Measurements from ENCODE around the gene CTSK. TPM values are rescaled to one million over a fixed set of nuclear protein-coding genes. Genes with fewer than 3 reads are reported as not detected.

Gene CTSK
- polyA plus RNA-seq, 1 of the 3 experiments (the other 2 are of a cell fraction): 6.3 TPM

DNA sequence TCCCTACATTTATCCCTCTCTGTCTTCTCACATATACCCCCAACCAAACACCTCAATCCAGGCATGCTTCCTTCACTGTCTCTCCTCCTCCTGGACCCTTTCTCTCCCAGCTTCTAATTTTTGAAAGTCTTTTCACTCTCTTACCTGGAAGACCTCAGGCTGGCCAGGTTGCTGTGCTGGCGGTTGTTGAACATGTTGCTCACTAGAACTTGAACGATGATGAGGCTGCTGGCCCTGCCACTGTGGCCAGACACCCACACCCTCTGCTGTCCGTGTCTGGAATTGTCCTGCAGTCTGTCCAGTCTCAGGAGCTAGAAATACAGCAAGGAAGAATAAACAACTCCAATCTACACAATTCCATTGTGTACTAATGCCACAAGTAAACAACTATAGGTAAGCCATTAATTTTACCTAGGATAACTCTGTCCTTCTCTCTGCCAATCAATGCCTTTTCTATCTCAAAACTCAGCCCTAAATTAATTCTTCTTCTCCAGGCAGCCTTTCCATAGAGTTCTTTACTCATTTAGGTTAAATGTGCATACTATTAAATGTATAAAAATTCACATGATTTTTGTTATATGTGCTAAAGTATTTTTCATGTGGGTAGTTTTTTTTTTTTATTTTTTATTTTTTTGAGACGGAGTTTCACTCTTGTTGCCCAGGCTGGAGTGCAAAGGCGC is 5.1 kb upstream of the CTSK start:
- CTCF ChIA-PET: interaction anchor here (0.6 to 2.5 kb wide), 26 partner anchors 9 to 711 kb away, joined by 3 to 25 read pairs (median 4); partner anchors contain the start of genes ENSA and GOLPH3L
- DNase-seq: peak; percentile 55
- no peaks in the 10 kb centered on the region for H3F3A ChIP-seq (replicated peaks; ENCODE audit: insufficient read depth)

More for the DNA sequence above, 5.1 kb upstream of the CTSK start:
- POLR2A ChIA-PET: interaction anchor here (0.6 kb wide), 2 partner anchors 65 to 151 kb away, joined by 3 to 5 read pairs; no protein-coding TSS in a partner anchor
- no peak overlapping the region for H2AFZ ChIP-seq (ENCODE audit: low read depth)
- H3K9me2 ChIP-seq: no peaks in the 10 kb centered on the region
- TF ChIP-seq ELF1 (IDR thresholded peaks at IDR 0.05) (no peak), USF1 (IDR thresholded peaks at IDR 0.05; ENCODE audit: borderline replicate concordance, low read depth) (no peak), CHD2 (IDR thresholded peaks at IDR 0.05; ENCODE audit: low read length, partially characterized antibody) (no peak), SMC3 (IDR thresholded peaks at IDR 0.05; ENCODE audit: low read depth, low read length) (peak; percentile 78), MXI1 (IDR thresholded peaks at IDR 0.05; ENCODE audit: low read depth, low read length) (no peak), GABPA (IDR thresholded peaks at IDR 0.05; ENCODE audit: low read depth) (no peak), TCF12 (IDR thresholded peaks at IDR 0.05) (no peak), TAF1 (IDR thresholded peaks at IDR 0.05; ENCODE audit: borderline replicate concordance, low read depth, low read length) (no peak), MEF2A (IDR thresholded peaks at IDR 0.05; ENCODE audit: borderline replicate concordance, low read depth) (no peak), RFX5 (IDR thresholded peaks at IDR 0.05; ENCODE audit: low read length) (no peak), TEAD4 (IDR thresholded peaks at IDR 0.05; ENCODE audit: borderline replicate concordance, insufficient read depth) (no peak), RAD21 (IDR thresholded peaks at IDR 0.05; ENCODE audit: low read length) (peak; percentile 85), EP300 (IDR thresholded peaks at IDR 0.05; ENCODE audit: borderline replicate concordance in 1 of 2, low read depth in 1 of 2, low read length in 1 of 2) (no peak), POLR2AphosphoS5 (IDR thresholded peaks at IDR 0.05; ENCODE audit: low read depth, low read length) (no peak)
- TF ChIP-seq, protein P1, sequence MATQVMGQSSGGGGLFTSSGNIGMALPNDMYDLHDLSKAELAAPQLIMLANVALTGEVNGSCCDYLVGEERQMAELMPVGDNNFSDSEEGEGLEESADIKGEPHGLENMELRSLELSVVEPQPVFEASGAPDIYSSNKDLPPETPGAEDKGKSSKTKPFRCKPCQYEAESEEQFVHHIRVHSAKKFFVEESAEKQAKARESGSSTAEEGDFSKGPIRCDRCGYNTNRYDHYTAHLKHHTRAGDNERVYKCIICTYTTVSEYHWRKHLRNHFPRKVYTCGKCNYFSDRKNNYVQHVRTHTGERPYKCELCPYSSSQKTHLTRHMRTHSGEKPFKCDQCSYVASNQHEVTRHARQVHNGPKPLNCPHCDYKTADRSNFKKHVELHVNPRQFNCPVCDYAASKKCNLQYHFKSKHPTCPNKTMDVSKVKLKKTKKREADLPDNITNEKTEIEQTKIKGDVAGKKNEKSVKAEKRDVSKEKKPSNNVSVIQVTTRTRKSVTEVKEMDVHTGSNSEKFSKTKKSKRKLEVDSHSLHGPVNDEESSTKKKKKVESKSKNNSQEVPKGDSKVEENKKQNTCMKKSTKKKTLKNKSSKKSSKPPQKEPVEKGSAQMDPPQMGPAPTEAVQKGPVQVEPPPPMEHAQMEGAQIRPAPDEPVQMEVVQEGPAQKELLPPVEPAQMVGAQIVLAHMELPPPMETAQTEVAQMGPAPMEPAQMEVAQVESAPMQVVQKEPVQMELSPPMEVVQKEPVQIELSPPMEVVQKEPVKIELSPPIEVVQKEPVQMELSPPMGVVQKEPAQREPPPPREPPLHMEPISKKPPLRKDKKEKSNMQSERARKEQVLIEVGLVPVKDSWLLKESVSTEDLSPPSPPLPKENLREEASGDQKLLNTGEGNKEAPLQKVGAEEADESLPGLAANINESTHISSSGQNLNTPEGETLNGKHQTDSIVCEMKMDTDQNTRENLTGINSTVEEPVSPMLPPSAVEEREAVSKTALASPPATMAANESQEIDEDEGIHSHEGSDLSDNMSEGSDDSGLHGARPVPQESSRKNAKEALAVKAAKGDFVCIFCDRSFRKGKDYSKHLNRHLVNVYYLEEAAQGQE (IDR thresholded peaks at IDR 0.05; ENCODE audit: low read depth, low read length): no peak
- TF ChIP-seq, protein P2, sequence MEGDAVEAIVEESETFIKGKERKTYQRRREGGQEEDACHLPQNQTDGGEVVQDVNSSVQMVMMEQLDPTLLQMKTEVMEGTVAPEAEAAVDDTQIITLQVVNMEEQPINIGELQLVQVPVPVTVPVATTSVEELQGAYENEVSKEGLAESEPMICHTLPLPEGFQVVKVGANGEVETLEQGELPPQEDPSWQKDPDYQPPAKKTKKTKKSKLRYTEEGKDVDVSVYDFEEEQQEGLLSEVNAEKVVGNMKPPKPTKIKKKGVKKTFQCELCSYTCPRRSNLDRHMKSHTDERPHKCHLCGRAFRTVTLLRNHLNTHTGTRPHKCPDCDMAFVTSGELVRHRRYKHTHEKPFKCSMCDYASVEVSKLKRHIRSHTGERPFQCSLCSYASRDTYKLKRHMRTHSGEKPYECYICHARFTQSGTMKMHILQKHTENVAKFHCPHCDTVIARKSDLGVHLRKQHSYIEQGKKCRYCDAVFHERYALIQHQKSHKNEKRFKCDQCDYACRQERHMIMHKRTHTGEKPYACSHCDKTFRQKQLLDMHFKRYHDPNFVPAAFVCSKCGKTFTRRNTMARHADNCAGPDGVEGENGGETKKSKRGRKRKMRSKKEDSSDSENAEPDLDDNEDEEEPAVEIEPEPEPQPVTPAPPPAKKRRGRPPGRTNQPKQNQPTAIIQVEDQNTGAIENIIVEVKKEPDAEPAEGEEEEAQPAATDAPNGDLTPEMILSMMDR (IDR thresholded peaks at IDR 0.05): peak; percentile 75
- TF ChIP-seq, protein P3, sequence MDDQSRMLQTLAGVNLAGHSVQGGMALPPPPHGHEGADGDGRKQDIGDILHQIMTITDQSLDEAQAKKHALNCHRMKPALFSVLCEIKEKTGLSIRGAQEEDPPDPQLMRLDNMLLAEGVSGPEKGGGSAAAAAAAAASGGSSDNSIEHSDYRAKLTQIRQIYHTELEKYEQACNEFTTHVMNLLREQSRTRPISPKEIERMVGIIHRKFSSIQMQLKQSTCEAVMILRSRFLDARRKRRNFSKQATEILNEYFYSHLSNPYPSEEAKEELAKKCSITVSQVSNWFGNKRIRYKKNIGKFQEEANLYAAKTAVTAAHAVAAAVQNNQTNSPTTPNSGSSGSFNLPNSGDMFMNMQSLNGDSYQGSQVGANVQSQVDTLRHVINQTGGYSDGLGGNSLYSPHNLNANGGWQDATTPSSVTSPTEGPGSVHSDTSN (IDR thresholded peaks at IDR 0.05): no peak
- H3K9ac ChIP-seq: no peak overlapping the region
- no peaks in the 10 kb centered on the region for H3K79me2 ChIP-seq (ENCODE audit: insufficient read depth)
- H3K9me3 ChIP-seq: no peaks in the 10 kb centered on the region
- H4K20me1 ChIP-seq (ENCODE audit: insufficient read depth): no peaks in the 10 kb centered on the region
- no peak overlapping the region for H3K27ac ChIP-seq (ENCODE audit: low read depth in 2 of 2, low read length in 1 of 2)
- WGBS (ENCODE audit: low lambda C conversion rate): 65% methylated on average over 5 of the region's 5 CpGs
- no peak overlapping the region; a peak in 1 of 4 replicates for H3K4me3 ChIP-seq (ENCODE audit: low read depth in 2 of 2, low read length in 1 of 2)
- no peaks in the 10 kb centered on the region for H3K4me1 ChIP-seq (ENCODE audit: control insufficient read depth in 1 of 2, insufficient read depth in 2 of 2, low read depth in 1 of 2, low read length in 1 of 2)
- H3K36me3 ChIP-seq (replicated peaks in 1 of 2; ENCODE audit: control insufficient read depth in 1 of 2, insufficient read depth in 2 of 2, low read length in 1 of 2): peaks cover 50 to 64% of the 10 kb centered on the region in 2 experiments
- no peak overlapping the region for H3K4me2 ChIP-seq
- no peaks in the 10 kb centered on the region for H3K27me3 ChIP-seq (ENCODE audit: insufficient read depth)
